Measurements from ENCODE around the gene FRMD7.
"Not testable (repeated sequence)": the region's sequence is repeated elsewhere in the genome, so short reads cannot be mapped to it uniquely, and the experiment has no call there.

Gene FRMD7

DNA sequence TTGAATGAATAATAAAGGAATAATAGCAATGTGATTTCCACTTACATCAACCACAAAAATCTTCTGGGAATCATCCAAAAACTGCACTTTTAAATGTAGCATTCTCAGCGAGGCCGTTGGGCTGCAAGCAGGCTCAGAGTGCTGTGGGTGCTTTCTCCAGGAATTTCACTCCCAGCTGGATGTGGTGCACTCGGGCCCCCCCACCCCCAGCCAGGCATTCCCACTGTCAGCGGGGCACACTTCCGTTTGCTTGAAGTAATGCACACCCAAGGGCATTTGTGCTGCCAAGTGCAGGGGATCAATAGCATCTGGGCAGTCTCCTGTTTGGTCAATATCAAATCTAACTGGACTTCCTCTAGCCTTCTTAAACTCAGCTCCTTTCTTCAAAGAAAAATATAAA, at the start of gene FRMD7:
Gene FRMD7, minus strand, starts transcription at position 278 of the 400 bp plus-strand sequence. Its CDS starts 176 bp downstream, at position 102.
- no peak for DNase-seq

DNA sequence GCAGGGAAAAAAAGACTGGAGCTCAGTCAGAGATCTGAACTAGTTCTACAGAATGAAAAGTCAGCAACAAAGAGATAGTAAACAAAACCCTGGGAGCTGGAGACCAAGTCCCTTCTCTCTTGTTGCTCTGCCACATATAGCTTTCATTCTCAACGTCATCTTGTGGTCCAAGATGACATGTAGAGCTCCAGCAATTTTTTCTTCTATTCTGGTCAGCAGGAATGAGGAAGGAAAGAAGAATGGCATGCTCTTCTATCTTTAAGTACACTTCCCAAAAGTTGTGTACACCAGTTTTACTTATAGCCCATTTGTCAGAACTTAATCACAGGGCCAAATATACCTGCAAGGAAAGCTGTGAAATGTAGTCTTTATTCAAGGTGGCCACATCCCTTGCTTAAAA, 45.8 kb upstream of the FRMD7 start:
- DNase-seq: no peak

DNA sequence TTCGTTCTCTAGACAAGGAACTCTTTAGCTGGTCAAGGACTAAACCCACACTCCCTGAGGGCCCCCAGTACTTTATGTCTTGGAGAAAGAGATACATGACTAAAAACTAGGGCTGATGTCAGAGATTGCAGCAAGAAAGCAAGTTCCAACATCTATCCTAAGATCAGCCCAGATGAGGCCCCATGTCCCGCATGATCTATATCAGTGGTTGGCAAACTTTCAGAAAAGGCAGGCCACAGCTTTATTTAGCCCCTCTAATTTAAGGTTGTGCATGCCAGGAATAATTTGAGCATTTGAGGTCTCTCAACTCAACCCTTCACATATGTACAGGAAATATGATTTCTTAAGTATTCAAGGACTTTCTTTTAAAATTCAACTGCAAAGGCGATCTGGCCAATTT, 44.1 kb upstream of the FRMD7 start:
- DNase-seq: no peak

DNA sequence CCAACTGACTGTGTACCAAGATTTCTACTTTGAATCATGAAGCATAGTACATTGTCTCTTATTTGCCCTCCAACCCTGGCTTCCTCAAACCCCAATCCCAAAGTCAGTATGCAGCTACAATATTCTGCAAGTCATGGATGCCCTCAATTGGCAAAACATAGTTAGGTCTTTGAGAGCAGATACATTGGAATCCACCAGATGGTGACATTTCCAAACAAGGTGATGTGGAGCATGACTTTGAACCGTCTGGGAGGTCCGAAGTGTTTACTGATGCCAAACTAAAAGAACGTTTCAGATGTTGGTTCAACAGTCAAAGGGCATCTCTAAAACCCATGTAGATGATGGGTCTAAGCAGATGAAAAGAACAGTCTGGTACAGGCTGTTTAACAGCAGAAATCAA, 43.7 kb upstream of the FRMD7 start:
- DNase-seq: no peak

DNA sequence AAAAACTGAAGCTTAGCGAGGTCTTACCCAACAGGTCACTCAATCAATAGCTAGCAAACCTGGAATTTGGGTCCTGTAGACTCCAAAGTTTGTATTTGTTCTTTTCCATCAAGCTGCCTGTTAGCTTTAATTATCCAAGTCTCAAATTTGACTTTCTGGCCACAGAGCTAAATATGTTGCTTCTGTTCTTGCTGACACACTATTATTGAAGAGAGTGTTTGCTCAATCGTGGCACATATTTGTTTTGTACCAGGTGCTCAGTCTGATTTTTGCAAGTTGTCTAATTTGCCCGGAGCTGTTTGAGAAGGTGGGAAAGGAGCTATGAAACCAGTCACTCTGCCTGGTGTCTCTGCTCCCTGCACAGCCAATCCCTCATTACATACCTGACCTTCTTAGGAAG, 41.7 kb upstream of the FRMD7 start:
- DNase-seq: no peak

DNA sequence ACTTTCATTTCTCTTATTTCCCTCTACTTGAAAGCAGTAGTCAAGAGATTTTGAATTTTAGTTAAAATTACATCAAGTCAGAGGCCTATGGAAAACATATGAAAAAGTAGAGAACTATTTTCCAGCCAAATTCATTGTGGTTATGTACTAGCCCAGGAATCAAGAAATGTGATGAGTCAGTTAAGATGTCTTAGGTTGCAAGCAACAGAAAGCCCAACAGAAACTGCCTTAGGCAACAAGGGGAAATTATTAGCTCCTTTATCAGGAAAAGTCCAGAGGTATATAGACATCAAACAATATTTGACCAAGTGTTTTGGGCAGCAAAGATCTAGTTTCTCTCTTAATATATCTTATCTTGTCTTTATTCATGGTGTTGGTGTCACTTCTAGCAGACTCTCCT, 37.8 kb upstream of the FRMD7 start:
- no peak for DNase-seq

GRCh38 chrX:132165005-132165404, 37.2 kb upstream of the FRMD7 start:
- DNase-seq: no peak

DNA sequence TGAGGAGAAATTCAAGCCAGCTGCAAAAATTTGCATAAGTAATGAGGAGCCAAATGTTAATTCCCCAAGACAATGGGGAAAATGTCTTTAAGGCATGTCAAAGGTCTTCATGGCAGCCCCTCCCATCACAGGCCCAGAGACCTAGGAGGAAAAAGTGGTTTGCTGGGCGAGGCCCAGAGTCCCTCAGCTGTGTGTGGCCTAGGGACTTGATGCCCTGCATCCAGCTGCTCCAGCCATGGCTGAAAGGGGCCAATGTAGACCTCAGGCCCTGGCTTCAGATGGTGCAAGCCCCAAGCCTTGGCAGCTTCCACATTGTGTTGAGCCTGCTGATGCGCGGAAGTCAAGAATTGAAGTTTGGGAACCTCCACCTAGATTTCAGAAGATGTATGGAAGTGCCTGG, 35.3 kb upstream of the FRMD7 start:
- DNase-seq: not testable (repeated sequence)

DNA sequence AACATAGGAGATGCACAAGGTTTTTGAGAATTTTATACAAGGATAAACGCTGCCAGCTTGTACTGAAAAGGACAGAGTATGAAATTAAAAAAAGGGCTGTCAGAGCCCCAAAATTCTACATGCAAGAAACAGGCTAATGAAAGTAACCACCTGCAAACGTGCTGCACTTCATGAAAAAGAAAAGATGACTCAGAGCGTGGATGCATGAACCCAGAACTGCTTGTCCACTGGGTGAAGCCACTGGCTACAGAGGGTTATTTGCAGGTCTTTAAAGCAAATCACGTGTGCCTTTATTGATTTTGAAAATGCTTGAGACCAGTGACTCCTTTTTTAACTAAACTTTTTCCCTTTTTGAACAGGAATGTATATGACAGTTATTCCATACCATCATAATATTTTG, 25.3 kb upstream of the FRMD7 start:
- DNase-seq: no peak

DNA sequence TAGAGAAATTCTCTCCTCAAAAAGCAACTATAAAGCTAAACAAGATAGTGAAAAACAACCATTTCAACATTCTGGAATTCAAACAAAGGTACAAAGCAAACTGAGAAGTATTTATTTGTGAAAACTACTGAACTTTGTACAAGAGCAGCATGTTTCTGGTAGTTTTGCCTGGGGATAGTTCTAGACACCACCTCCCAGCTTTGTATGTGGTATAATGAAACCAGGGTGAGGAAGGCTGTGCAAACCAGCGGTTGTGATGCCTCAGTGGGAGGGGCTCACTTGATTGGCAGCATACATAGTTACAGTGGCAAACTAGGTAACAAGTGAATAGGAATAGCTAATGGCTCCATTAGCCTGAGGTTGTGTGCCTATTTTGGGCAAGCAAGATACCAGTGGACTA, 18.6 kb upstream of the FRMD7 start:
- DNase-seq: no peak

- no peak for DNase-seq
Observed at GRCh38 chrX:132144061-132144460, 16.2 kb upstream of the FRMD7 start.

- no peak for DNase-seq
Observed at GRCh38 chrX:132125906-132126305, 1.9 kb downstream of the FRMD7 start.

DNA sequence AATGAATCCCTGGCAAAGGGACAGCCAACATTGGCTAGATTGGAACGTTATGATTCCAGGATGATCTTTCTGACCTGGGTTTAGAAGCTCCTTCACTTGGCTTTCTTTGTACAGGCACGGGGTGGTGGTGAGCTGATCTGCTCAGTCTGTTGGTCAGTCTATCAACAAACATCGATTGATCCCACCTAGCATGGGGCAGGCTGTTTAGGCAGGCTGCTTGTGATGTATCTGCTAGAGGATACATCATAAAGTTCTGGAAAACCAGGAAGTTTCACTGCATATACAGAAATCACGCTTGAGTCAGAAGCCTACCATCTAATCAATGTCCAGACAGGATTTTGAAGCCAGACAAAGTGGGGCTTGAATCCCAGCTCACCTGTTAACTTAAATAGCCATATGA, 6.9 kb downstream of the FRMD7 start:
- no peak for DNase-seq

DNA sequence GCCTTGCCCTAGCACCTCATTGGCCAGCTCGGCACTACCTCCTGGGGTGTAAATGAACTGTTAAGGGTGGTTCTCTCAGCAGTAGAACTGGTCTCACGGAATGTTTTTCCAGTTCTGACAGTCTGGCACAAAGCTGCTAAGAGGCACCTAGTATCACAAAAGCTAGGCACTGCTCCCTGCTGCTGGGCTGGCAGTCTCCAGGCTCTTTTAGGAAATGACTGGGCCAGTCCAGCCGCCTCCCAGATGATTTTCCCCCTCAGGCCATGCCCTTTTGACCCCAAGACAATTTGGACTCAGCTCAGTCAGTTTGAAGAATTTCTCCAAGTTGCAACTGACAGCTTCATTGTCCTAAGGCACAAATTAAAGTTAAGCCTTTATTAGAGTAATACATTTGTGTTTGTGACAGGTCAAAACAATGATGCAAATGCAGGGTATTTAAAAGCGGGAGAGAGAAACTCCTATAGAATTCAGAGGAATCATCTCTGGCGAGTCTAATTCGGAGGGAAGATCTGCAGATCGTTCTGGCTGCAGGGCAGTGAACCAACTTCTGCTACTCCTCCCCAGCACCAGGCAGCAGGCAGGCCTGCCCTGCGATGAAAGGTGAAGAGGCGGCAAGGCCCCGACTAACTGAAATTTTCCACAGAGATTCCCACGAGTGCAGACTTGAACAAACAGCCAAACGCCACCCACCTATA, 7.9 kb downstream of the FRMD7 start:
- no peak for DNase-seq

DNA sequence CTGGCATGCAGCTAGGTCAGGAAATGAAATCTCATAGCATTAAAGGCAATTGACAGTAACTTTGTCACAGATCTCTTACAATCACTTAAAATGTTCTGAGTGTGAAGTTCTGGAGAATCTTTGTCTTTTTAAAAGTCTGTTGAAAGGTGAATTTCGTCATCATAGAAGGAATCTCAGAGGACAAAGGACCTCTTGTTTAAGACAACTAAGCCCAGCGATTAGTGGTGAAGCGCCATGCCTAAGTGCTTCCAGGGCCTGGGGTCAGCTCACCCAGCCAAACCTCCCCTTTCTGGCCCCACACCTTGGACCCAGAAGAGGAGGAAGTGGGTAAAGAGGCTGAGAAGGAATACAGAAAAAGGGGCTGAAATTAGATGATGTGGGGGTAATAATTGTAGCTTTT, 8.5 kb downstream of the FRMD7 start:
- DNase-seq: no peak

- DNase-seq: no peak
Observed at GRCh38 chrX:132118358-132118757, 9.5 kb downstream of the FRMD7 start.

DNA sequence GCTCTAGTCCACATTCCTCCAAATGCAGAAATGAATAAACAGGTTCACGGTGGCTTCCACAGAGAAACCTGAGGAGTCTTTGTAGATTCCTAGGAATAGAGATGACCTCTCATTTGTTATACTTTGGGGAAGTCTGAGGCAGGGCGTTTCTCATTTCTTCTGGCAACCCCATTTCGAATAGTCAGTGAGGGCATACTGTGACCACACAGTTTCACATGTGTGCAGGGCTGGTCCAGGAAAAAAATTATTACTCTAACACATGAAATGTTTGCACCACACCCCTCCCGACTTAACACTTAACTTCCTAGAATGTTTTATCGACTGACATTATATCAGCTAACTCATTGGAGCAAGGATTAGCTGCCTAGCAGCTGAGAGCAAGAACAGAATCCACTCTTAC, 12.0 kb downstream of the FRMD7 start:
- DNase-seq: no peak

GRCh38 chrX:132114607-132115006, 13.2 kb downstream of the FRMD7 start:
- DNase-seq: no peak

DNA sequence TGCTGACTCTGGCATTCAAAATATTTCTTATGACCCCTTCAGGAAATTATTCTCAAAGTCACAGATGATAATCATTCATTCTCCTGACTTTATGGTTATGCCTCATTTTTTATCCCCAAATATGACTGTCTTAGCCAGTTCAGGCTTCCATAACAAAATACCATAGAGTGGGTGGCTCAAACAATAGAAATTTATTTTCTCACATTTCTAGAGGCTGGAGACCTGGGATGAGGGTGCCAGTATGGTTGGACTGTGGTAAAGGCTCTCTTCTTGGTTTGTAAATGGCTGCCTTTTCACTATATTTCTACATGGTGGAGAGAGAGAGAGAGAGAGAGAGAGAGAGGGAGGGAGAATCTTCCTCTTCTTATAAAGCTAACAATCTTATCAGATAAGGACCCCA, 20.5 kb downstream of the FRMD7 start:
- no peak for DNase-seq

- no peak for DNase-seq
Observed at GRCh38 chrX:132101799-132102198, 26.0 kb downstream of the FRMD7 start.

DNA sequence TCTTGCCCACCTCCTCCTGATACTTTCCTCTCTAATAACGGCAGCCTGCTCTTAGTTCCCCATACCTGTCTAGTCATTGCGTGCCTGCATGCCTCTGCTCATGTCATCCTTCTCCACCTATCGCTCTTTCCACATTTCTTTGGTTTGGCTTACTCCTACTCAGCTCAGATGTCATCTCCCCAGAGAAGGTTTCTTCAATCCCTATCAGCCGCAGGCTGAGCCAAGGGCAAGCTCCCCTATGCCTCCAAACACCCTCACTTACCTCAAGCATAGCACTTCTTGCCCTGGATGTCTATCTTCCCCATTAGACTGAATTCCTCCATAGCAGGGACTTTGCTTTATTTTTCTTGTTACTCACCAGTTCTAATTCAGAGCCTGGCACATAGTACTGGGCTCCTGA, 26.6 kb downstream of the FRMD7 start:
- no peak for DNase-seq

DNA sequence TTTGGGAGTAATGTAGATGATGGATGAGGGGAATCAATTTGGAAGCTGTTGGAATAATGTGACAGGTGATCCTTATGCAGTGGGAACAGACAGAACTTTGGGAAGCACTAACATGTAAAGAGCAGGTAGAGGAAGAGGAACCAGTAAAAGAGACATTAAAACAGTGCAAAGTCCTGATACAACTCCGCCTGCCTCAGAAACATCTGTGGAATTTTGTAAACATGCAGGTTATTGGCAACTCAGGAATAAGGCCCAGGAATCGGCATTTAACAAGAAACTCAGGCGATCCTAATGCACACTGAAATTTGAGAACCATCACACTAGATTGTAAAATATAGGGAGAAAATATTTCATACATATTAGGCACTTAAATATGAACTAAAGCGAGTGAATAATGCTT, 29.1 kb downstream of the FRMD7 start:
- not testable (repeated sequence) for DNase-seq

GRCh38 chrX:132094164-132094563, 33.7 kb downstream of the FRMD7 start:
- DNase-seq: no peak

DNA sequence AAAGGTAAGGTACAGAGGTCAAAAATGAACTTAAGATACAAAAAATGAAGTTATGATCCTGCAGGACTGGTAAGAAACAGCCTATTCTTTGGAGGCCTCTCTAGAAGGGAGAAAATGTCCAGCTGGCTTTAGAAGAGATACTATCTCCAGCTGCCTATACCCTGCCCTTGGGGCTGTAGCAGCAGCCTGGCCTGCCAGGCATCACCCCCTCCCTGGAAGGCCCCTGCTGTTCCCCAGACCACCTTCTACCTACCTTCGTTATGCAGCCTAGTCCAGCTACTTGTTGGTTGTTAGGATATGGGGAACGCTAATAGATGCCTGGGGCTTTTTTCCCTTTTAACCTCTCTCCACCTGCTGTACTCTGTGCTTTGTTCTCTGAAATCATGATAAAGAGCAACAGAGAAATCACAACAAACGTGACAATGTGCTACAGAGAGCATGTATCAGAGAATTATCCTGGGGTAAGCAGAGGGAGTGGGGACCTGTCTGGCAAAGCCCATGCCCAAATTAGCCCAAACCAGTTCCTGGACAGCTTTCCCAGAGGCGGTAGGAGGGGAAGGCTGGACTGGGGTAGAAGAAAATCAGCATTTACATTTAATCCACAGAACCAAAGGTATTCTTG, 34.5 kb downstream of the FRMD7 start:
- no peak for DNase-seq

DNA sequence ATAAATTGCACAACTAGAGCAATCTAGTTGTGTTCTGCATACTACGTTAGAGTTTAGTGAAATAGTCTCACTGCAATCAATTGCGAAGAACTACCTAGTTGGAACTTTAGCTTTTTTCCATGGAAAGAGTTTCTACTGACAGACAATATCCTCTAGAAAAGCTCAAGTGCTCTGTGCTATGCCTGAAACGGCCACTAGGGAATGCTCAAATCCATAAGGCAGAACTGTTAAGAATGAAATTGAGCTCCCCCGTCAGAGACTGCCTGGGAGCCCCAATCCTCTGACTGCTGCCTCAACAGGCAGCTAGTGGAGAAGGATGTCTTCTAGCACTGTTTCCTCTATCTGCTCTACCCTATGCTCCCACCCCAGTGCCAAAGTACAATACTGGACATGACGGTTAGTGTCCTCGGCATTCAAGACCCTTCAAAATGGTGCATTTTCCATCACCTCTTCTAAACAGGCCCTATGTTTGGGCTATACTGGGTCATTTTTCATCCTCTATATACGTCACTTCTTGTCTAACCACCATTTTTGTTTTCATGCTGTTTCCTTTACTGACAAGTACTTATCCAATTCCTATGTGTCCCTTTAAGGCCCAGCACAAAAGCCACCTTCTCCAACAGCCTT, 35.3 kb downstream of the FRMD7 start:
- DNase-seq: peak; percentile 31

All from 8988T (cell line).